Mucosa of descending colon (tissue), 3 donors: ENCODE data around the gene CPEB2. TPM values are rescaled to one million over a fixed set of nuclear protein-coding genes. Genes with fewer than 3 reads are reported as not detected.

ENCODE experiments used
- ATAC-seq: fragments of 200-7000 bp; cut with Tn5 transposase; one replicate; pipeline ENCODE4 v1.9.1; 2020; ENCODE audit warnings: mild to moderate bottlenecking, moderate library complexity
- DNase-seq, 3 donors: peaks; one replicate each; pipeline ENCODE4 v3.0.0-alpha.2; 2020
- H3K36me3 ChIP-seq: fragments of 200-600 bp; one replicate; pipeline ENCODE4 v1.8.0; 2021; ENCODE audit warnings: low read depth, mild to moderate bottlenecking
- H3K4me1 ChIP-seq: fragments of 200-600 bp; one replicate; pipeline ENCODE4 v1.8.0; 2021; ENCODE audit warnings: low read depth, mild to moderate bottlenecking
- H3K4me3 ChIP-seq: fragments of 200-600 bp; one replicate; pipeline ENCODE4 v1.8.0; 2021; ENCODE audit warnings: mild to moderate bottlenecking
- H3K9me3 ChIP-seq: fragments of 200-600 bp; one replicate; pipeline ENCODE4 v1.8.0; 2021; ENCODE audit warnings: mild to moderate bottlenecking
- intact Hi-C, 2 donors: fragments of 100-400 bp; cut with DNase I in 1 of 2; cut with micrococcal nuclease in 1 of 2; formaldehyde crosslinking; loops; one replicate each; pipeline versions ENCODE4 v1.11.0 to v1.11.1; 2022; cut with DNase I, micrococcal nuclease
- total RNA-seq, 3 donors: library from RNA; stranded (reverse); fragmentation: NEBNext Ultra II Directional in 2 of 3; extraction: Animal tissue kit (Norgen Biotek cat#: 25700) in 2 of 3; gene quantifications; one replicate each; pipeline versions ENCODE4 v1.2.1 to v1.2.4, GENCODE V29; 2021 to 2023
- TF ChIP-seq, protein P1 (sequence below): fragments of 200-600 bp; IDR thresholded peaks from one replicate; pipeline ENCODE4 v1.8.0; 2022; ENCODE audit warnings: antibody characterized with exemption, mild to moderate bottlenecking
- donor health status: DM: no; HTN: no; CAD: no; lungs with moderate emphysema.
- donor health status: DM: no; HTN: no; CAD: no.
- donor health status: DM: no; HTN: yes; CAD: no.

The CPEB2 gene
- total RNA-seq, 3 donors from 2014 or later: 25.5 to 47.9 (median 29.7) TPM

DNA sequence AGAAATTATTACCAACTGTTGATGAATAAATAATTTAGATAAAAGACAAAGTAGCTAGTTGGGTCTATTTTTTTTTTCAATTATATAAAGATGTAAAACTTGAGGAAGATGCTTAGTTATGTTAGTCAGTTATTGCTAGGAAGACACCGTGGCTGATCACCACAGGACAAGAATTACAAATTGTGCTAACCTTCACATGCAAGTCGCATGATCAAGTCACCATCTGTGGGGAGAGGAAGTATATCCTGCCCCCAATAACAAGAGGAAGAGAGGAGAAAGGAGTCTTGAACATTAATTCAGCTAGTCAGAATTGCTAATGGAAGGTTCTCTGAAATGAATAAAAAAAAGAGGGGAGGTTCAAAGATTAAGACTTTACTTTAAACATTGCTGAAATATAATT is 52.3 kb downstream of the CPEB2 start:
- Histone ChIP-seq H3K4me1 (no peaks in the 10 kb centered on the region), H3K36me3 (no peaks in the 10 kb centered on the region), H3K4me3 (no peak overlapping the region), H3K9me3 (no peaks in the 10 kb centered on the region)
- DNase-seq: no peak
- intact Hi-C loops: no loop called here
- ATAC-seq: no peak
- TF ChIP-seq, protein P1, sequence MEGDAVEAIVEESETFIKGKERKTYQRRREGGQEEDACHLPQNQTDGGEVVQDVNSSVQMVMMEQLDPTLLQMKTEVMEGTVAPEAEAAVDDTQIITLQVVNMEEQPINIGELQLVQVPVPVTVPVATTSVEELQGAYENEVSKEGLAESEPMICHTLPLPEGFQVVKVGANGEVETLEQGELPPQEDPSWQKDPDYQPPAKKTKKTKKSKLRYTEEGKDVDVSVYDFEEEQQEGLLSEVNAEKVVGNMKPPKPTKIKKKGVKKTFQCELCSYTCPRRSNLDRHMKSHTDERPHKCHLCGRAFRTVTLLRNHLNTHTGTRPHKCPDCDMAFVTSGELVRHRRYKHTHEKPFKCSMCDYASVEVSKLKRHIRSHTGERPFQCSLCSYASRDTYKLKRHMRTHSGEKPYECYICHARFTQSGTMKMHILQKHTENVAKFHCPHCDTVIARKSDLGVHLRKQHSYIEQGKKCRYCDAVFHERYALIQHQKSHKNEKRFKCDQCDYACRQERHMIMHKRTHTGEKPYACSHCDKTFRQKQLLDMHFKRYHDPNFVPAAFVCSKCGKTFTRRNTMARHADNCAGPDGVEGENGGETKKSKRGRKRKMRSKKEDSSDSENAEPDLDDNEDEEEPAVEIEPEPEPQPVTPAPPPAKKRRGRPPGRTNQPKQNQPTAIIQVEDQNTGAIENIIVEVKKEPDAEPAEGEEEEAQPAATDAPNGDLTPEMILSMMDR: no peak

DNA sequence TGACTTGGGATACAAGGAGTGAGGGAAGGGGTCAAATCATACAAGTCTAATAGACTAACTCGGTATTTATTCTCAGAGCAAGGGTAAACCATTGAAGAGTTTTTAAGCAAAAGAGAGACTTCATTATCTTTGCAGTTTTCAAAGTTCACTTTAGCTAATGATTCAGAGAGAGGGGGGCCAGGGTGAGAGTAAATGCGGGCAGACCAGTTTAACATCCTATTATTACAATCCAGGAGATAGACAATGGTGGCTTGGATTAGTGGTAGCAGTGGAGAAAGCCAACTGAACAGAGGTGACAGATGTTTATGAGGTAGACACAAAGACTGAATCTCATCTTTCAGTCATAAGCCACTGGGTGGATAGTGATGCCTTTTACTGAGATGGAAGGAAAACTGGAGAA is 57.9 kb downstream of the CPEB2 start:
- Histone ChIP-seq H3K9me3 (no peaks in the 10 kb centered on the region), H3K36me3 (no peaks in the 10 kb centered on the region)
- intact Hi-C loops: no loop called here

DNA sequence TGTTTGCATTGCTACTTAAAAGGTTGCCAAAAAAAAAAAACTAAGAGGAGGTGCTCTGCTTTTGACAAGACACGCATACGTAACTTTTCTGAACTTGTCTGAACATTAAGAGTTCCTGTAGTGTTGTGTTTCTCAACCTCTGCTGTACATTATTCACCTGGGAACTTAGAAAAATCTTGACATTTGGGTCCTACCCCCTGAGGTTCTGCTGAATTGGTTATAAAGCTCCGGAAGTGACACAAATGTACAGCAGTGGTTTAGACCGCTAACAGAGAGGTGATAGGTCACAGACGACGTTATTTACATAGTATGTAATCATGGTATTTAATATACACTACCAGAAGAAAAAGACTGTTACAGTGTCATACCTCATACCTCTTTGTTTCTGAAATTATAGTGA is 61.1 kb downstream of the CPEB2 start:
- H3K36me3 ChIP-seq: no peaks in the 10 kb centered on the region
- intact Hi-C loops: no loop called here
- no peak overlapping the region for H3K4me3 ChIP-seq
- H3K4me1 ChIP-seq: no peaks in the 10 kb centered on the region
- no peaks in the 10 kb centered on the region for H3K9me3 ChIP-seq
- TF ChIP-seq, protein P1: no peak
- ATAC-seq (no peak), DNase-seq (no peak)

More for the DNA sequence above, 57.9 kb downstream of the CPEB2 start:
- ATAC-seq (no peak), DNase-seq (no peak)
- H3K4me1 ChIP-seq: no peaks in the 10 kb centered on the region
- H3K4me3 ChIP-seq: no peak overlapping the region
- TF ChIP-seq, protein P1: no peak

DNA sequence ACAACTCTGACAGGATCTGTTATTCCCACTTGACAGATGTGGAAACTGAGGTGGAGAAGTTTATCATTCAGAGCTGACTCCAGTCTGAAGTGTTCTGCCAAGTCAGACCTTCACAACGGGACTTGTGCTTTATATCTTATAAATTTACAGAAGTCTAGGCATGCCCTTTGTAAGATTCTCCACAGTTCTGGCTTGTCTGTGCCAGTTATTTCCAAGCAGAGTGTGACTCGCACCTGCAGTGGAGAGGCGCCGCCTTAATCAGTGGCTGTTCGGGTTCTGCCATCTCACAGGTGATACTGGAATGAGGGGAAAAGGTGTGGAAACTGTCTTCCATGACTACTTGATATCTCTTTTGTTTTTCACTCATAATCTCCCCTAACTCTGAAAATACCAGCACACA is 63.2 kb downstream of the CPEB2 start:
- TF ChIP-seq, protein P1: no peak
- intact Hi-C loops: no loop called here
- H3K9me3 ChIP-seq: no peaks in the 10 kb centered on the region
- no peak overlapping the region for H3K4me3 ChIP-seq
- no peaks in the 10 kb centered on the region for H3K36me3 ChIP-seq
- ATAC-seq: no peak
- no peaks in the 10 kb centered on the region for H3K4me1 ChIP-seq
- no peak for DNase-seq

DNA sequence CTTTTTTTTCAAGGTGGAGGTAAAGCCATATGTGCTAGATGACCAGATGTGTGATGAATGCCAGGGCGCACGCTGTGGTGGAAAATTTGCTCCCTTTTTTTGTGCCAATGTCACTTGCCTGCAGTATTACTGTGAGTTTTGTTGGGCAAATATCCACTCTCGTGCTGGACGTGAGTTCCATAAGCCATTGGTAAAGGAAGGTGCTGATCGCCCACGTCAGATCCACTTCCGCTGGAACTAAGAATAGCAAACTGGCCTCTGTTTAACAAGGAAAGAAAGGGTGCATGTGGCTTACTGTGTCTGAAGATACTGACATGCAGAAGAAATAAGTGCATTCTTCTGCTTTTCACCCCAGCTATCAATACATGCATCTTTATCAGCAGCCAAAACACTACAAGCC is 63.9 kb downstream of the CPEB2 start:
- DNase-seq: no peak
- TF ChIP-seq, protein P1: no peak
- Histone ChIP-seq H3K9me3 (no peaks in the 10 kb centered on the region), H3K4me1 (no peaks in the 10 kb centered on the region), H3K36me3 (no peaks in the 10 kb centered on the region), H3K4me3 (no peak overlapping the region)
- no peak for ATAC-seq
- intact Hi-C loops: no loop called here

DNA sequence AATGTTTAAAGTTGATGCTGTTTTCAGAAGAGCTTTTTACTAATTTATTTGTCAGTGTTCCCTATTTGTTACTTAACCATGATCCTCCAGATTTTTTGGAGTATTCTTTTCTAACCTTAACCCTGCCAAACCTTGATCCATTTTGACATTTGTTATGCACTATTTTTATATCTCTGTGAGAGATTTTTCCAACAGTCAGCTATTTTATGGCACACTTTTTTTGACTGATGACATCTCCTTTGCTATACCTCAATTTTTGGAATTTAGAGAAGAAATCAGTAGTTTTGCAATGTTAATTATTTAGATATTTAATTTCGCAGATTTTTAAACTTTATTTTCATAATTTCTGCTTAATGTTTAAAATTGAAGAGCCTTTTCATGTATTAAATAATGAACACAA is 66.0 kb downstream of the CPEB2 start:
- H3K9me3 ChIP-seq: no peaks in the 10 kb centered on the region
- H3K4me1 ChIP-seq: no peaks in the 10 kb centered on the region
- DNase-seq (no peak), ATAC-seq (no peak)
- no peaks in the 10 kb centered on the region for H3K36me3 ChIP-seq
- no peak overlapping the region for H3K4me3 ChIP-seq
- intact Hi-C loops: no loop called here
- TF ChIP-seq, protein P1: no peak
